ENCODE data around the gene ARL2. TPM values are rescaled to one million over a fixed set of nuclear protein-coding genes. Genes with fewer than 3 reads are reported as not detected.

The ARL2 gene
- total RNA-seq = 74.1 TPM
- long read RNA-seq, transcript ARL2-204 (6 exons, 830 nt) = minor isoform, 5 of 162 reads
- long read RNA-seq, transcript ARL2-201 (5 exons, 979 nt) = major isoform, 146 of 162 reads
- long read RNA-seq, transcript ARL2-206 (4 exons, 795 nt) = minor isoform, 5 of 162 reads
- long read RNA-seq, partial matches to known transcripts = 2 of 162 reads
- long read RNA-seq, other reads (novel, unspliced or antisense) = 3 of 162 reads

DNA sequence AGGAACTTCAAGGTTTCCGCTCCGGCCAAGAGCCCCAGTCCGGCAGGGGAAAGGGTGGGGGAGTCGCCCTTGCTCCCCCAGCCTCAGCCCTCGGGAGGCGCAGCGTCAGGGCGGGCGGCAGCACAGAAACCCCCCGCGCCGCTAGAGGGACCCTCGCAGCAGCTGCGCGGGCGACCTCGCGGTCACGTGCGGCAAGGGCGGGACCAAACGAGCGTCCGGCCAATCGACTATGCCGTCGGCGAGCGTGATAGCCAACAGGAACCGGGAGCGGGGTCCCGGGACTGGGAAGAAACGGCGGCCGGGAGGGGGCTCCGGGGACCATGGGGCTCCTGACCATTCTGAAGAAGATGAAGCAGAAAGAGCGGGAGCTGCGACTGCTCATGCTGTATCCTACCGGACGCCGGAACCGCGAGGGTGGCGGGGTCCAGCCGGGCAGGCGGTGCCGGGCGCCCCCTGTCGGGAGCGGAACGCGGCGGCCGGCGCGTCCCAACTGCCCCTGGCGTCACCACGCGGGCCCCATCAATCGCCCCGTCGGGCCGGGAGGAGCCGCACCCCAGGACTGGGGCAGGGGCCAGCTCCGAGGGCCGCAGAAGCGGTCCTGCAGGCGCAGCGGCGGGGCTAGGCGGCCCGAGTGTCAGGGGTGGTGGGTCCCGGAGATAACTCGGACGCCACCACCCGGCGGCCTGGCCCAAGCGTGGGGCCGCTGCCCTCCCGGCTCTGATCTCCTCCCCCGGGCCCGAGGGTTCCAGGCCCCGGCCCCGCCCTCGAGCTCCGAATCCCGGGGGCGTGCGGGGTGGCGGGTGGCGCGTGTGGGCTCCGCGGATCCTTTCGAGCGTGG lies at the start of gene ARL2:
ARL2 (plus strand) TSS at position 273 of the 838 bp plus-strand sequence; CDS start at position 321, 48 bp downstream.
- intact Hi-C loops (cut with DNase I) = no loop called here
- Histone ChIP-seq H3K9me3 (no peaks in the 10 kb centered on the region), H3K36me3 (peaks cover 14% of the 10 kb centered on the region), H3K4me1 (peaks cover 19% of the 10 kb centered on the region), H3K27ac (peak within 1 kb of the TSS; percentile 99), H3K4me3 (peak within 1 kb of the TSS; percentile 76), H3K27me3 (ENCODE audit: low read depth) (no peaks in the 10 kb centered on the region)
- TF ChIP-seq, protein P1, sequence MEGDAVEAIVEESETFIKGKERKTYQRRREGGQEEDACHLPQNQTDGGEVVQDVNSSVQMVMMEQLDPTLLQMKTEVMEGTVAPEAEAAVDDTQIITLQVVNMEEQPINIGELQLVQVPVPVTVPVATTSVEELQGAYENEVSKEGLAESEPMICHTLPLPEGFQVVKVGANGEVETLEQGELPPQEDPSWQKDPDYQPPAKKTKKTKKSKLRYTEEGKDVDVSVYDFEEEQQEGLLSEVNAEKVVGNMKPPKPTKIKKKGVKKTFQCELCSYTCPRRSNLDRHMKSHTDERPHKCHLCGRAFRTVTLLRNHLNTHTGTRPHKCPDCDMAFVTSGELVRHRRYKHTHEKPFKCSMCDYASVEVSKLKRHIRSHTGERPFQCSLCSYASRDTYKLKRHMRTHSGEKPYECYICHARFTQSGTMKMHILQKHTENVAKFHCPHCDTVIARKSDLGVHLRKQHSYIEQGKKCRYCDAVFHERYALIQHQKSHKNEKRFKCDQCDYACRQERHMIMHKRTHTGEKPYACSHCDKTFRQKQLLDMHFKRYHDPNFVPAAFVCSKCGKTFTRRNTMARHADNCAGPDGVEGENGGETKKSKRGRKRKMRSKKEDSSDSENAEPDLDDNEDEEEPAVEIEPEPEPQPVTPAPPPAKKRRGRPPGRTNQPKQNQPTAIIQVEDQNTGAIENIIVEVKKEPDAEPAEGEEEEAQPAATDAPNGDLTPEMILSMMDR (IDR thresholded peaks at IDR 0.05) = peak; percentile 90
- DNase-seq (peak; percentile 94), ATAC-seq (peak; percentile 93 to 95)

DNA sequence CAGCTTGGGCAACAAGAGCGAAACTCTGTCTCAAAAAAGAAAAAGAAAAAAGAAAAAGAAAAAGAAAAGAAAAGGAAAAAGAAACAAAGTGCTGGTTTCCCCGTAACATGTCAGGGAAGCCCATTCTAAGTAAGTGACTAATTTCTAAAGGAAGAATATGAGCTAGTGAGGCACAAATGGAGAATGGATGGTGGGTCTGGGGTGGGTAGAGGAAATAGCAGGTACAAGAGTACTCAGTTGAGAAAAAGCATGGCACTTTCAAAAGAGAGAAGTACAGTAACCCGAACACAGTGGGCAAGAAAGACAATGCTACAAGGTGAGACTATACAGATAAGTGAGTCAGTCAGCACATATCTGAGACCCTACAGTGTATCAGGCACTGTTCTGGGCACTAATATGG lies 46.6 kb upstream of the ARL2 start:
- H3K27ac ChIP-seq = no peak overlapping the region
- H3K27me3 ChIP-seq (ENCODE audit: low read depth) = no peaks in the 10 kb centered on the region
- ATAC-seq (no peak), DNase-seq (no peak)
- H3K36me3 ChIP-seq = no peaks in the 10 kb centered on the region
- H3K9me3 ChIP-seq = no peaks in the 10 kb centered on the region
- TF ChIP-seq, protein P1 (IDR thresholded peaks at IDR 0.05) = no peak
- peaks cover 11% of the 10 kb centered on the region for H3K4me1 ChIP-seq
- H3K4me3 ChIP-seq = no peak overlapping the region
- intact Hi-C loops (cut with DNase I) = no loop called here

DNA sequence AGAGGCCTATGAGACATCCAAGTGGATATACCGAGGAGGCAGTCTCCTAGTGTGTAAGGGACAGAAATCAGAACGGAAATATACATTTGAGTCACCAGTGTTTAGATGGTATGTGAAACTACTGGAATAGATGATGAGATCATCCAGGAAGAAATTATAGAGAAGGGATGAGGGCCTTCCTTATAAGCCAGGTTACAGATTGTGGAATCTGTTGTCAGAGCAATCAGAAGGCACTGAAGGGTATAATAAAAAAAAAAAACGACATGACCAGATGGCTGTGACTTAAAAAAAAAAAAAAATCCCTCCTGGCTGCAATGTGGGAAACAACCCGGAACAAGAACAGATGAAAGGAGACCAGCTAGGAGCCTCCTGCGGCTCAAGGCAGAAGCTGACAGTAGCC lies 44.8 kb upstream of the ARL2 start:
- ATAC-seq (no peak), DNase-seq (no peak)
- Histone ChIP-seq H3K4me3 (no peak overlapping the region), H3K27ac (no peak overlapping the region), H3K27me3 (ENCODE audit: low read depth) (no peaks in the 10 kb centered on the region), H3K4me1 (peaks cover 15% of the 10 kb centered on the region), H3K9me3 (no peaks in the 10 kb centered on the region), H3K36me3 (no peaks in the 10 kb centered on the region)
- intact Hi-C loops (cut with DNase I) = no loop called here
- TF ChIP-seq, protein P1 (IDR thresholded peaks at IDR 0.05) = no peak

DNA sequence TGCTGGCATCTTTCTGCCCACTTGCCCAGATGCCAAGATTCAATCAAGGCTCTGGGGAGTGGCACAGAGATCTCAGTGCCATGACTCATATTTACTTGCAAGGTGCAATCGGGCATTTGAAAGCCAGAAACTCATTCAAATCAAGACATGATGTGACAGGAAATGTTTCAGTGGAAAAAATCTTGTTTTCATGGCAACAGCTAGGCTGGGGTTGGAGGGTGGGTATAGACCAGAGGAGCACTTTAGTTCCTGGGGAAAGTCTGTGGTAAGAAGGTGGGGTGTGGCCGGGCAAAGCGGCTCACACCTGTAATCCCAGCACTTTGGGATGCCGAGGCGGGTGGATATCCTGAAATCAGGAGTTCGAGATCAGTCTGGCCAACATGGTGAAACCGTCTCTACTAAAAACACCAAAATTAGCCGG lies 43.2 kb upstream of the ARL2 start:
- peak; percentile 71 to 77 for ATAC-seq

DNA sequence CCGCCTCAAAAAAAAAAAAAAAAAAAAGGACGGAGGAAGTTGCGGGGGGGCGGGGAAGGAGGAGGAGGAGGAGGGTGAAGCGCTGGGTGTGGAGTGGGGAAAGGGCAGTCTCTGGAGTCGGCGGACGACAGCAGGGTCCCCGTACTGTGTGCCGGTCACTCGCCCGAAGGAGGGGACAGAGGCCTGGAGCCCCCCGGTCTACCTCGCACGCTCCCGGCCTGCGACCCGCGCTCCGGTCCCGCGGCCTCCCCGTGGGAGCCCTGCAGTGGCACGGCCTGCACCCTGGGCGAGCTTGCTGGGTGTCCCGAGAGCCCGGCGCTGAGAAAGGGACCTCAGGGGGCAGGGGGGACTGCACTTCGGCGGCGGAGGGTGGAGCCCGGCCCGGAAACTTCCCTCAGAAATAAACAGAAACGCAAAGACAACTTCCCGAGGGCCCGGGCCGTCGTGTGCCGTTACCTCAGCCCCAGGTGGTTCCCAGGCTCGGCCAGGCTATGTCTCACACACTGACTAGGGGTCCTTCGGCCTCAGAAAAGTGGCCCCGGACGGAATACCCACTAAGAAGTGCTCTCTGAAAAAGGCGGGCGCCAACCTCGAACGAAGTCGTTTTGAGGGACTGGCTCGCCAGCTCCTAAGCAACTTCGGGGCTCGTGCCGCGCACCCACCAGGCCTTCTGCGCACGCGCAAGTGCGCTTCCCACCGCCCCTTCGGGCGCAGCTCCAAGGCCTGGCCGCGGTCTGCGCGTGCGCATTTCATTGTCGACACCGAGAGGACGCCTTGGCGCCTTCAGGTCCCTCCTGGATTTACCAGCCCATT lies 42.3 kb upstream of the ARL2 start, which contains the start of gene MAJIN:
MAJIN (minus strand) TSS at position 688 of the 813 bp plus-strand sequence. CDS start 12,703 bp downstream, outside the sequence.
- DNase-seq (peak; percentile 90), ATAC-seq (peak; percentile 88)
- intact Hi-C loops (cut with DNase I) = no loop called here
- H3K4me1 ChIP-seq = peaks cover 15% of the 10 kb centered on the region
- H3K27ac ChIP-seq = peak within 1 kb of the TSS; percentile 56
- peak within 1 kb of the TSS; percentile 55 for H3K4me3 ChIP-seq
- no peaks in the 10 kb centered on the region for H3K36me3 ChIP-seq
- H3K27me3 ChIP-seq (ENCODE audit: low read depth) = no peaks in the 10 kb centered on the region
- no peaks in the 10 kb centered on the region for H3K9me3 ChIP-seq
- TF ChIP-seq, protein P1 (IDR thresholded peaks at IDR 0.05) = no peak

More for the DNA sequence above, 43.2 kb upstream of the ARL2 start:
- intact Hi-C loops (cut with DNase I) = no loop called here
- Histone ChIP-seq H3K9me3 (no peaks in the 10 kb centered on the region), H3K27me3 (ENCODE audit: low read depth) (no peaks in the 10 kb centered on the region), H3K27ac (no peak overlapping the region), H3K36me3 (no peaks in the 10 kb centered on the region), H3K4me1 (peaks cover 15% of the 10 kb centered on the region), H3K4me3 (no peak overlapping the region)
- TF ChIP-seq, protein P1 (IDR thresholded peaks at IDR 0.05) = no peak
- no peak for DNase-seq

Data from lower lobe of right lung (tissue), 2 donors.